ENCODE results near the gene METTL1. TPM values are rescaled to one million over a fixed set of nuclear protein-coding genes. Genes with fewer than 3 reads are reported as not detected.
"Not testable (repeated sequence)": the region's sequence is repeated elsewhere in the genome, so short reads cannot be mapped to it uniquely, and the experiment has no call there.

Gene METTL1
- total RNA-seq, 2 experiments from 2014 or later = 69.1 to 74.5 TPM

GRCh38 chr12:57775563-57776246, 3.8 kb upstream of the METTL1 start:
- ChIA-PET CTCF (interaction anchor here (1.3 to 2.1 kb wide), 2 partner anchors 10 to 19 kb away, joined by 6 to 11 read pairs; no protein-coding TSS in a partner anchor), POLR2A (no interaction called here)

GRCh38 chr12:57775044-57775443, 3.1 kb upstream of the METTL1 start:
- ChIA-PET CTCF (interaction anchor here (0.6 to 1.3 kb wide), 2 partner anchors 18 to 98 kb away, joined by 4 to 6 read pairs; no protein-coding TSS in a partner anchor), POLR2A (no interaction called here)

GRCh38 chr12:57774634-57775033, 2.7 kb upstream of the METTL1 start:
- CTCF ChIA-PET = interaction anchor here (0.6 kb wide), 1 partner anchor 99 kb away, joined by 4 read pairs; no protein-coding TSS in a partner anchor
- POLR2A ChIA-PET = not testable (repeated sequence)

- CTCF ChIA-PET = interaction anchor here (0.8 to 1.5 kb wide), 3 partner anchors 10 to 132 kb away, joined by 5 to 6 read pairs (median 6); partner anchors contain the start of gene TSFM
- POLR2A ChIA-PET = interaction anchor here (0.6 to 1.5 kb wide), 6 partner anchors 8 to 168 kb away, joined by 3 to 6 read pairs (median 4); partner anchors contain the start of gene ATP23
Observed at GRCh38 chr12:57772429-57773322, 771 bp upstream of the METTL1 start, which contains the start of gene EEF1AKMT3. TSS of gene EEF1AKMT3 (plus strand) at chr12:57772614. CDS start at chr12:57772725, 111 bp downstream.

GRCh38 chr12:57771236-57771872, 551 bp downstream of the METTL1 start:
- CTCF ChIA-PET = interaction anchor here (0.8 to 1.6 kb wide), 4 partner anchors 12 to 134 kb away, joined by 4 to 6 read pairs (median 6); partner anchors contain the start of gene TSFM
- POLR2A ChIA-PET = interaction anchor here (0.7 to 1.0 kb wide), 3 partner anchors 10 to 141 kb away, joined by 3 to 6 read pairs (median 3); no protein-coding TSS in a partner anchor

- ChIA-PET CTCF (interaction anchor here (1.6 kb wide), 1 partner anchor 14 kb away, joined by 4 read pairs; no protein-coding TSS in a partner anchor), POLR2A (no interaction called here)
Observed at GRCh38 chr12:57770734-57771133, 1.2 kb downstream of the METTL1 start.

- POLR2A ChIA-PET = no interaction called here
- CTCF ChIA-PET = interaction anchor here (2.5 to 4.0 kb wide), 2 partner anchors 10 to 13 kb away, joined by 10 to 28 read pairs; no protein-coding TSS in a partner anchor
Observed at GRCh38 chr12:57769594-57769993, 2.3 kb downstream of the METTL1 start.

- CTCF ChIA-PET = interaction anchor here (2.5 to 4.0 kb wide), 2 partner anchors 9 to 11 kb away, joined by 10 to 28 read pairs; no protein-coding TSS in a partner anchor
- POLR2A ChIA-PET = no interaction called here
Observed at GRCh38 chr12:57767876-57768275, 4.0 kb downstream of the METTL1 start.

GRCh38 chr12:57767305-57767698, 4.6 kb downstream of the METTL1 start:
- ChIA-PET CTCF (interaction anchor here (0.6 to 4.0 kb wide), 3 partner anchors 8 to 647 kb away, joined by 3 to 28 read pairs (median 10); no protein-coding TSS in a partner anchor), POLR2A (interaction anchor here (1.8 kb wide), 1 partner anchor 11 kb away, joined by 6 read pairs; no protein-coding TSS in a partner anchor)

- CTCF ChIA-PET = interaction anchor here (0.6 to 4.0 kb wide), 4 partner anchors 10 to 647 kb away, joined by 3 to 28 read pairs (median 7); partner anchors contain the start of gene TSFM
- POLR2A ChIA-PET = interaction anchor here (1.8 kb wide), 1 partner anchor 10 kb away, joined by 6 read pairs; no protein-coding TSS in a partner anchor
Observed at GRCh38 chr12:57766464-57767304, 5.2 kb downstream of the METTL1 start, which contains the start of gene CYP27B1. TSS of gene CYP27B1 (minus strand) at chr12:57767078. CDS start at chr12:57767041, 37 bp downstream.

- ChIA-PET POLR2A (interaction anchor here (1.8 kb wide), 1 partner anchor 9 kb away, joined by 6 read pairs; no protein-coding TSS in a partner anchor), CTCF (interaction anchor here (0.9 to 4.0 kb wide), 3 partner anchors 9 to 17 kb away, joined by 3 to 28 read pairs (median 11); partner anchors contain the start of gene TSFM)
Observed at GRCh38 chr12:57765698-57766463, 6.0 kb downstream of the METTL1 start.

- CTCF ChIA-PET = interaction anchor here (0.9 to 2.9 kb wide), 4 partner anchors 9 to 18 kb away, joined by 3 to 11 read pairs (median 6); partner anchors contain the start of genes MARCHF9 and TSFM
- POLR2A ChIA-PET = interaction anchor here (1.8 kb wide), 1 partner anchor 9 kb away, joined by 6 read pairs; no protein-coding TSS in a partner anchor
Observed at GRCh38 chr12:57765003-57765697, 6.8 kb downstream of the METTL1 start.

- CTCF ChIA-PET = interaction anchor here (1.0 to 2.9 kb wide), 3 partner anchors 8 to 12 kb away, joined by 3 to 11 read pairs (median 10); partner anchors contain the start of gene MARCHF9
- POLR2A ChIA-PET = no interaction called here
Observed at GRCh38 chr12:57764662-57765002, 7.3 kb downstream of the METTL1 start.

- ChIA-PET POLR2A (no interaction called here), CTCF (interaction anchor here (1.0 to 2.9 kb wide), 3 partner anchors 8 to 13 kb away, joined by 3 to 11 read pairs (median 10); partner anchors contain the start of gene MARCHF9)
Observed at GRCh38 chr12:57763881-57764661, 7.8 kb downstream of the METTL1 start.

GRCh38 chr12:57762463-57762862, 9.4 kb downstream of the METTL1 start:
- ChIA-PET CTCF (interaction anchor here (0.7 kb wide), 1 partner anchor 21 kb away, joined by 3 read pairs; the partner anchor contains the start of gene TSFM), POLR2A (no interaction called here)
